Thymus (tissue), 11 donors: Measurements from ENCODE around the gene ERCC5. TPM values are rescaled to one million over a fixed set of nuclear protein-coding genes. Genes with fewer than 3 reads are reported as not detected.

Experiments used
- DNase-seq, 9 donors: peaks; one replicate each; pipeline ENCODE4 v3.0.0-alpha.2; 2013; ENCODE audit warnings: low spot score in 9 of 9, low read depth in 6 of 9, missing footprints in 1 of 9
- H3K27ac ChIP-seq, 2 donors: one replicate each; pipeline ENCODE4 v1.5.1; 2013; ENCODE audit warnings: control low read depth in 1 of 2, low read depth in 1 of 2, low read length in 1 of 2, mild to moderate bottlenecking in 1 of 2, moderate library complexity in 1 of 2
- H3K27me3 ChIP-seq, 2 donors: one replicate each; pipeline ENCODE4 v1.5.1; 2013; ENCODE audit warnings: low read length in 1 of 2; ENCODE audit not compliant: control insufficient read depth in 2 of 2, insufficient read depth in 1 of 2
- H3K36me3 ChIP-seq, 2 donors: one replicate each; pipeline ENCODE4 v1.5.1; 2013; ENCODE audit warnings: low read length in 1 of 2, mild to moderate bottlenecking in 1 of 2, moderate library complexity in 1 of 2; ENCODE audit not compliant: control insufficient read depth in 2 of 2, insufficient read depth in 2 of 2
- H3K4me1 ChIP-seq, 2 donors: one replicate each; pipeline ENCODE4 v1.5.1; 2013; ENCODE audit warnings: low read length in 2 of 2; ENCODE audit not compliant: control insufficient read depth in 2 of 2, insufficient read depth in 2 of 2
- H3K4me3 ChIP-seq, 2 donors: one replicate each; pipeline ENCODE4 v1.5.1; 2013; ENCODE audit warnings: low read length in 2 of 2, control low read depth in 1 of 2, mild to moderate bottlenecking in 1 of 2
- H3K9me3 ChIP-seq, 2 donors: one replicate each; pipeline ENCODE4 v1.5.1; 2013; ENCODE audit warnings: low read length in 1 of 2, mild to moderate bottlenecking in 1 of 2; ENCODE audit not compliant: control insufficient read depth in 2 of 2, insufficient read depth in 1 of 2
- WGBS: extraction: QIAGEN DNeasy Blood & Tissue Kit; methylation state at CpG from one replicate; pipeline ENCODE4 v1.1.7; 2013; 5-methylcytosine and 5-hydroxymethylcytosine counted together
- polyA plus RNA-seq: library from polyadenylated mRNA; stranded (reverse); fragments of 200-250 nt; gene quantifications from one replicate; pipeline ENCODE4 v1.2.3, GENCODE V29; 2013
- total RNA-seq: library from RNA; stranded (reverse); fragments of 120-200 nt; gene quantifications from one replicate; pipeline ENCODE4 v1.2.4, GENCODE V29; 2013
- donor health status: healthy.

Gene ERCC5
- total and polyA plus RNA-seq, 2 donors: 71.5 to 135 TPM

DNA sequence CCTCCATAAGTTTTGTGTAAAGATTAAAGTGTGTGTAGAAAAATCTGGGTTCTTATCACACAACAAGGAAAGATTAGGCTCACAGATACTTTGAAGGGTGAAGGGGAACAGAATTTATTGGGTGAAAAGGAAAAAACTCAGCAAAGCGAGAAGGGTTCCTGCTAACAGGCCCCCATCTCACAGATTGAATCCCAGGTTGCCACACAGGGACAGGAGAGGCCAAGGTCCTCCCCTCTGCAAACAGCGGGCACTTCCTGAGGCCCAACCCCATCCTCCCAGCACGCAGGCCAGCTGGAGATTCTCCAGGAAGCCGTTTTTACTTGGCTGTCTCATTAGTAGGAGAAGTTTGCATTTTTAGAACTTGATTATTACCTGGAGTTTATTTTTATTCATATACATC is 15.2 kb upstream of the ERCC5 start:
- peaks cover 9 to 13% of the 10 kb centered on the region in 2 donors for H3K36me3 ChIP-seq
- no peak overlapping the region for H3K27ac ChIP-seq
- no peaks in the 10 kb centered on the region for H3K27me3 ChIP-seq
- no peaks in the 10 kb centered on the region for H3K4me1 ChIP-seq
- WGBS: 87% methylated on average over 4 of the region's 4 CpGs
- DNase-seq: no peak
- no peak overlapping the region for H3K4me3 ChIP-seq
- H3K9me3 ChIP-seq: no peaks in the 10 kb centered on the region

DNA sequence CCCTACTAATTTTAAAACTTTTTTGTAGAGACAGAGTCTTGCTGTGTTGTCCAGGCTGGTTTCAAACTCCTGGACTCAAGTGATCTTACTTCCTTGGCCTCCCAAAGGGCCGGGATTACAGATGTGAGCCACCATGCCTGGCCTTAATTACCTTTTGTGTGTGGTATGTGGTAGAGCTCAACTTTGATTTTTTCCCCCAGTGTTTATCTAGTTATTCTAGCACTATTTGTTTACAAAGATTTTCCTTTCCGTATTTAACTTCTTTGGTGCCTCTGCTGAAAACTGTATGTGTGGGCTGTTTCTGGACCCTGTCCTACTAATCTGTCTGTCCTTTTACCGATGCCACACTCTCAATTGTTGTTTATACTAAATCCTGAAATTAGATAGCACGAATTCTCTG is 9.4 kb upstream of the ERCC5 start:
- H3K36me3 ChIP-seq: peaks cover 0 to 12% of the 10 kb centered on the region in 2 donors
- H3K9me3 ChIP-seq: no peaks in the 10 kb centered on the region
- H3K4me1 ChIP-seq: no peaks in the 10 kb centered on the region
- no peak overlapping the region for H3K27ac ChIP-seq
- no peak overlapping the region for H3K4me3 ChIP-seq
- 97% methylated on average over 4 of the region's 4 CpGs for WGBS
- no peak for DNase-seq
- no peaks in the 10 kb centered on the region for H3K27me3 ChIP-seq

DNA sequence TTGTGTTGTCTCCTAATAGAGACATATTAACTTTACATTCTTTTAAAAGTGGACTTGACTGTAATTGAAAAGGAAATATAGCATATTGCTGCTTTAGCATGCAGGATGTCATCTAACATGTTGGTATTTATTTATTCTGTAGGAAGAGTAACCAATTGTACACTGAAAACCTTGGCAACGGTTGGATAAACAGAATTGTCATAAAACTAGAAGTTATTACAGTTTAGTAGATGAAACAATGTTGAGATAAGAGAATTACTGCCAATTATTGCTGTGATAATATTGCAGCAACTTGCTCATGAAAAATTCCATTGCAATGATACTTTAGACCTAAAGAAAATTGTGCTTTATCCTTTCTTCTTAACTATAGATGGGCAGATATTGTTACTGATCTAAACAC is 7.6 kb upstream of the ERCC5 start:
- no peaks in the 10 kb centered on the region for H3K9me3 ChIP-seq
- WGBS: 96% methylated on average over 1 of the region's 1 CpG
- no peak overlapping the region for H3K4me3 ChIP-seq
- H3K27ac ChIP-seq: no peak overlapping the region
- H3K36me3 ChIP-seq: peaks cover 0 to 12% of the 10 kb centered on the region in 2 donors
- H3K4me1 ChIP-seq: no peaks in the 10 kb centered on the region
- no peaks in the 10 kb centered on the region for H3K27me3 ChIP-seq
- DNase-seq: no peak

DNA sequence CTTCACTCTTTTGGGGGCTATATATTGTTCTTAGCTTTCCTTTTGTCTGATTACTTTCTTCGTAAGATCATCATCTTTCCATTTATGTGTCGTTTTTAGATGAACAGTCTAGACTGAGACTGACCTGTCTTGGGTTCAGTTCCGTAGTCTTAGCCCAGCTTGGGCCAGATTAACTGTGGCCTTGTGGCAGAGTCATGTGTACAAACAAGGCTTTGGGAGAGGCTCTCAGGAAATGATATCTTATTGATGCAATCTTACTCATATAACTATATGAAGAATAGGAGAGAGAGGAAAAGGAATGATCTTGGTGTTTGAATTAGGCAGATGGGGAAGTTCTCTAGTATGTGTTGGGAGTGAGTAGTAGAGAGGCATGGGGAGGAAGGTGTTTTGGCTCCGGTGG is 6.8 kb upstream of the ERCC5 start:
- Histone ChIP-seq H3K4me1 (no peaks in the 10 kb centered on the region), H3K9me3 (no peaks in the 10 kb centered on the region), H3K36me3 (peaks cover 0 to 12% of the 10 kb centered on the region in 2 donors), H3K4me3 (no peak overlapping the region), H3K27ac (no peak overlapping the region), H3K27me3 (no peaks in the 10 kb centered on the region)
- 50% methylated on average over 4 of the region's 4 CpGs for WGBS
- DNase-seq: no peak

DNA sequence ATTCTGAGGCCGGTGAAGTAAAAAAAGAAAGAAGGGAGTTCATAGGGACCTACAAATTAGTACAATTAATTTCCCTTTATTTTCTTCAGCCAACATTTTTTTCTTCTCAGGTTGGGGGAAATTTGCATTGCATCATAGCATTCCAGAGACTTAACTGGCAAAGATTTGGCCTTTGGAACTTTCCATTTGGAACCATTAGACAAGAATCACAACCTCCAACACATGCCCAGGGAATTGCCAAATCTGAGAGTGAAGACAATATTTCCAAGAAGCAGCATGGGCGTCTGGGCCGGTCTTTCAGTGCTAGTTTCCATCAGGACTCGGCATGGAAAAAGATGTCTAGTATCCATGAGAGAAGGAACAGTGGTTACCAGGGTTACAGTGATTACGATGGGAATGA is 6.4 kb upstream of the ERCC5 start:
- H3K4me1 ChIP-seq: peaks cover under 1% of the 10 kb centered on the region in 2 donors
- H3K36me3 ChIP-seq: peaks cover 0 to 12% of the 10 kb centered on the region in 2 donors
- H3K9me3 ChIP-seq: no peaks in the 10 kb centered on the region
- no peak overlapping the region for H3K4me3 ChIP-seq
- no peak for DNase-seq
- no peak overlapping the region for H3K27ac ChIP-seq
- WGBS: 97% methylated on average over 5 of the region's 5 CpGs
- no peaks in the 10 kb centered on the region for H3K27me3 ChIP-seq

DNA sequence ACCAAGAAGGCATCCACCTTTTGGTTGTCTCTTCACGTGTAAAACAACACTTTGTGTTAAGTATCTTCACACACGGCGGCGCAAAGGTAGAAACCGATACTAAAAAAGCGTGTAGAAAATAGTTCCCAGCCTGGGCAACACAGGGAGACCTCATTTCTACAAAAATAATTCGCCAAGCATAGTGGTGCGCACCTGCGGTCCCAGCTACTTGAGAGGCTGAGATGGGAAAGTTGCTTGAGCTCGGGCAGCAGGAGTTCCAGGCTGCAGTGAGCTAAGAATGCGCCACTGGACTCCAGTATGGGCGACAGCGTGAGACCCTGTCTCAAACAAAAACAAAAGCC is 573 bp upstream of the ERCC5 start:
- Histone ChIP-seq H3K4me1 (peaks cover 11 to 12% of the 10 kb centered on the region in 2 donors), H3K9me3 (no peaks in the 10 kb centered on the region), H3K36me3 (peaks cover 0 to 5% of the 10 kb centered on the region in 2 donors), H3K27me3 (no peaks in the 10 kb centered on the region), H3K4me3 (peak overlapping the region; percentile 82 to 92), H3K27ac (peak overlapping the region; percentile 98 to 99)
- WGBS: 1% methylated on average over 13 of the region's 13 CpGs
- DNase-seq: peak in 3 of 9 donors; percentile 1 to 41 (median 20)

DNA sequence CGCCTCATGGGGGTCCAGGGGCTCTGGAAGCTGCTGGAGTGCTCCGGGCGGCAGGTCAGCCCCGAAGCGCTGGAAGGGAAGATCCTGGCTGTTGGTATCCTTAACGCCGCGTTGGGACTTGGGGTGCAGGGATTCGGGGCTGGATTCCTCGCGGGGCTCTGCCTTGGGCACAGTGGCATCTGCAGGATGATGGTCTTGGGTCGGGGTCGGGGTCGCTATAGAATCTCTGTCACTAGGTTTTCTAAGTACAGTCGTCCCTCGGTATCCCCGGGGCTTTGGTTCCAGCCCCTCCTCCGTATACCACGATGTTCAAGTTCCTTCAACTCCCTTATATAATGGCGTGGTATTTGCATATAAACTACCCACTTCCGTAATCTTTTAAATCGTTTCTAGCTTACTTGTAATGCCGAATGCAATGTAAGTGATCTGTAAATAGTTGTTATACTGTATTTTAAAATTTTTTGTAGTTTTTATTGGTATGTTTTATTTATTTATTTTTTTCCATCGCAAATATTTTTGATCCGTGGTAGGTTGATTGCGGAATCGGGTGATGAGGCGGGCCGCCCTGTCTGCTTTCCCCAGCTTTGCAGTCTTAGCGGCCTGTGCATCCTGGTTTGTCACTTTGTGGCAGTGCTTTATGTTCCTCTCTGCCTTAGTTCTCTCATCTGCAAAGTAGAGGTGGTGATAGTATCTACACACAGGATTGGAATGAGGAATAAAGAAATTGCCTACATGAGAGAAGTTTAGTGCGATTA is 606 bp downstream of the ERCC5 start:
- Histone ChIP-seq H3K4me3 (peak overlapping the region; percentile 82 to 92), H3K36me3 (peaks cover 3 to 5% of the 10 kb centered on the region in 2 donors), H3K27ac (peak overlapping the region; percentile 98 to 99), H3K27me3 (no peaks in the 10 kb centered on the region), H3K9me3 (no peaks in the 10 kb centered on the region), H3K4me1 (peaks cover 11 to 12% of the 10 kb centered on the region in 2 donors)
- under 1% methylated on average over 31 of the region's 31 CpGs for WGBS
- peak in 8 of 9 donors; percentile 32 to 80 (median 46) for DNase-seq

DNA sequence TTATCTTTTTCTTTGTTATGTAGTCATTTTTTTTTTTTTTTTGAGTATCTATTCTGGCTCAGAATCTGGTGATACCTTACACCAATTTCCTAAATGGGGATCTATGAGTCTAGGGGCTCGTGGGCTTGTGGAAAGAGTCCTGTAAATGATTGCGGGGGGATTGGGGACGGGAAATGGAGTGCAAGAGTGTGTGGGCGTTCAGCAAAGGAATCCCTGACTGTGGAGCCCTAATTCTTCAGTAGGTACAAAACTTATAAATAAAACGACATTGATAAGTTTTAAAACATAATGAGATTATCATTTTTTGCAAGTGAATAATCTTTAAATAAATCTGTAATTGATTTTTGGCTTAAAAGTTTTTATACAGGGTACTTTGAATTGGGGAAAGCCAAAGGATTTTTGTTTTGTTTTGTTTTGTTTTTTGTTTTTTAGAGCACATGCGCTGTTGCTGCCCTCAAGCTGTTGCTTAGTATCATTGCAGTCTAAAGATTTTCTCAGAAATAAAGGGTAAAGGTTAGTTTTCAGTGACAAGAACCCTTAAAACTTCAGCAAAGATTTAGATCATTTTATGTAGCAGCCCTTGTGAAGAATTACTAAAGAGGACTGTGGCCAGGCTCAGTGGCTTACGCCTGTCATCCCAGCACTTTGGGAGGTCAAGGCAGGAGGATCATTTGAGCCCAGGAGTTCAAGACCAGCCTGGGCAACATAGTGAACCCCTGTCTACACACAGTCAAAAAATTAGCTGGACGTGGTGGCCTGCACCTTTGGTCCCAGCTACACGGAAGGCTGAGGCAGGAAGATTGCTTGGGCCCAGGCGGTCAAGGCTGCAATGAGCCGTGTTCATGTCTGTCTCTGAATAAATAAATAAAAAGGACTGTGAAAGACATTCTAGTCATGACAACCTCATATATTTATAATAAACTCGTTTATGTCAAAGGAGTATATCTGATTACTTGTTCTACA is 1.7 kb downstream of the ERCC5 start:
- Histone ChIP-seq H3K4me3 (peak overlapping the region; percentile 82 to 92), H3K27ac (peak overlapping the region; percentile 80 to 99), H3K27me3 (no peaks in the 10 kb centered on the region), H3K4me1 (peaks cover 11 to 12% of the 10 kb centered on the region in 2 donors), H3K9me3 (no peaks in the 10 kb centered on the region), H3K36me3 (peaks cover 3 to 12% of the 10 kb centered on the region in 2 donors)
- WGBS: 31% methylated on average over 12 of the region's 12 CpGs
- peak in 7 of 9 donors; percentile 22 to 67 (median 30) for DNase-seq

DNA sequence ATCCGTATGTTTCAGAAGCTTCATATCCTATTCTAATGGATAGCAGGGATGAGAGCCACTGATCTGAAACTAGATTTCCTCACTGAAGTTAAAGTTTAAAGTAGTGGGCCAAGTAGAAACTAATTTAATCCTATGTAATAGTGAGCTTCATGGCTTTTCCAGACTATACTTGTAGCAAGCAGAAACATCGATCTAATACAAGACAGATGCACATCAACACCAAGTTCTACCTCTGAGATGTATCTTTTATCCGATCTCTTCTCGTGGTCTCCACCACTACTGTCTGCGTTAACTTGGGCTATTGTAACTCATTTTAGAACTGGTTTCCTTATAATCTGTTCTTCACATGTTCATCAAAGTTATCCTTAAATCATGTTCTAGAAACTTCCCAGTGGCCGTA is 3.1 kb downstream of the ERCC5 start:
- H3K4me3 ChIP-seq: no peak overlapping the region
- peaks cover 6 to 23% of the 10 kb centered on the region in 2 donors for H3K36me3 ChIP-seq
- H3K9me3 ChIP-seq: no peaks in the 10 kb centered on the region
- no peaks in the 10 kb centered on the region for H3K27me3 ChIP-seq
- no peak for DNase-seq
- WGBS: 91% methylated on average over 6 of the region's 6 CpGs
- H3K27ac ChIP-seq: no peak overlapping the region
- peaks cover 11 to 12% of the 10 kb centered on the region in 2 donors for H3K4me1 ChIP-seq
